GM23338 (cell line): ENCODE results near the gene CRACR2A. TPM values are rescaled to one million over a fixed set of nuclear protein-coding genes. Genes with fewer than 3 reads are reported as not detected.

Experiments used
- ATAC-seq: fragments of 200-7000 bp; cut with Tn5 transposase; 3 replicates; pipeline ENCODE4 v1.9.1; 2020
- DNase-seq: peaks from one replicate; pipeline ENCODE4 v3.0.0-alpha.2; 2015; ENCODE audit warnings: low spot score
- H2AFZ ChIP-seq: fragments of 200-600 bp; sonication (generic); 2 replicates; pipeline ENCODE4 v1.8.0; 2016; ENCODE audit warnings: antibody characterized with exemption, mild to moderate bottlenecking, moderate library complexity
- H3F3A ChIP-seq: fragments of 200-600 bp; sonication (generic); replicated peaks from 2 replicates; pipeline ENCODE4 v1.8.0; 2017; ENCODE audit warnings: antibody characterized with exemption, mixed run types, low read depth
- H3K27ac ChIP-seq: fragments of 200-600 bp; sonication (generic); 2 replicates; pipeline ENCODE4 v1.6.1; 2016; ENCODE audit warnings: low read depth
- H3K27me3 ChIP-seq: fragments of 200-600 bp; sonication (generic); 2 replicates; pipeline ENCODE4 v1.8.0; 2016; ENCODE audit warnings: mild to moderate bottlenecking, mixed run types, moderate library complexity; ENCODE audit not compliant: insufficient read depth
- H3K36me3 ChIP-seq: fragments of 200-600 bp; sonication (generic); 2 replicates; pipeline ENCODE4 v1.8.0; 2016; ENCODE audit warnings: mild to moderate bottlenecking; ENCODE audit not compliant: insufficient read depth
- H3K4me1 ChIP-seq: fragments of 200-600 bp; sonication (generic); 2 replicates; pipeline ENCODE4 v1.8.0; 2016; ENCODE audit warnings: mild to moderate bottlenecking, moderate library complexity; ENCODE audit not compliant: insufficient read depth
- H3K4me2 ChIP-seq: fragments of 200-600 bp; sonication (generic); 2 replicates; pipeline ENCODE4 v1.7.1; 2017; ENCODE audit warnings: mixed run types
- H3K4me3 ChIP-seq: fragments of 200-600 bp; sonication (generic); 2 replicates; pipeline ENCODE4 v1.6.1; 2016; ENCODE audit warnings: mixed run types
- H3K79me2 ChIP-seq: fragments of 200-600 bp; sonication (generic); replicated peaks from 2 replicates; pipeline ENCODE4 v1.8.0; 2017; ENCODE audit warnings: mild to moderate bottlenecking; ENCODE audit not compliant: insufficient read depth
- H3K9me2 ChIP-seq: fragments of 200-600 bp; sonication (generic); 2 replicates; pipeline ENCODE4 v1.8.0; 2017; ENCODE audit not compliant: insufficient read depth
- H4K20me1 ChIP-seq: fragments of 200-600 bp; sonication (generic); replicated peaks from 2 replicates; pipeline ENCODE4 v1.8.0; 2017; ENCODE audit warnings: mild to moderate bottlenecking; ENCODE audit not compliant: insufficient read depth
- H3K27ac Mint-ChIP-seq: 2 replicates; pipeline ENCODE4 v1.8.0; 2020; ENCODE audit warnings: inconsistent platforms, mild to moderate bottlenecking, moderate library complexity, mixed read lengths
- H3K27me3 Mint-ChIP-seq: 3 replicates; pipeline ENCODE4 v1.8.0; 2022; ENCODE audit warnings: low read depth, mild to moderate bottlenecking, moderate library complexity, mixed read lengths, inconsistent platforms; ENCODE audit not compliant: insufficient read depth, poor library complexity
- H3K36me3 Mint-ChIP-seq: 3 replicates; pipeline ENCODE4 v1.8.0; 2021; ENCODE audit warnings: low read depth, mild to moderate bottlenecking, inconsistent platforms, moderate library complexity, mixed read lengths
- H3K4me1 Mint-ChIP-seq: 3 replicates; pipeline ENCODE4 v1.8.0; 2020; ENCODE audit warnings: mild to moderate bottlenecking, inconsistent platforms, mixed read lengths
- H3K4me3 Mint-ChIP-seq: 3 replicates; pipeline ENCODE4 v1.8.0; 2021; ENCODE audit warnings: moderate library complexity, mild to moderate bottlenecking, inconsistent platforms, mixed read lengths
- H3K9me3 Mint-ChIP-seq: 3 replicates; pipeline ENCODE4 v1.8.0; 2020; ENCODE audit warnings: moderate library complexity, mild to moderate bottlenecking, inconsistent platforms, mixed read lengths
- CREB1 ChIP-seq: fragments of 250-450 bp; sonication (Bioruptor Pico); IDR thresholded peaks from 2 replicates; pipeline ENCODE4 v1.5.0; 2020; ENCODE audit warnings: low read depth, mild to moderate bottlenecking, moderate library complexity
- EZH2 ChIP-seq: fragments of 200-600 bp; sonication (generic); IDR thresholded peaks from one replicate; pipeline ENCODE4 v1.8.0; 2017; ENCODE audit warnings: antibody characterized with exemption, mild to moderate bottlenecking, low read depth; ENCODE audit not compliant: unreplicated experiment
- EZH2phosphoT487 ChIP-seq: fragments of 200-600 bp; sonication (generic); IDR thresholded peaks from one replicate; pipeline ENCODE4 v1.8.1; 2018; ENCODE audit warnings: antibody characterized with exemption; ENCODE audit not compliant: unreplicated experiment
- JUNB ChIP-seq: IDR thresholded peaks from one replicate; pipeline ENCODE4 v1.6.1; 2016; ENCODE audit warnings: antibody characterized with exemption; ENCODE audit not compliant: unreplicated experiment
- NANOG ChIP-seq: IDR thresholded peaks from 2 replicates; pipeline ENCODE4 v1.6.1; 2016; ENCODE audit warnings: antibody characterized with exemption, borderline replicate concordance
- POLR2AphosphoS5 ChIP-seq: IDR thresholded peaks from 2 replicates; pipeline ENCODE4 v1.6.1; 2016; ENCODE audit warnings: antibody characterized with exemption, low read depth
- STAT1 ChIP-seq: IDR thresholded peaks from one replicate; pipeline ENCODE4 v1.6.1; 2016; ENCODE audit warnings: antibody characterized with exemption; ENCODE audit not compliant: unreplicated experiment
- ZNF114 ChIP-seq: fragments of 250-450 bp; sonication (Bioruptor Pico); IDR thresholded peaks from 2 replicates; pipeline ENCODE4 v1.5.0; 2020; ENCODE audit warnings: mild to moderate bottlenecking, moderate library complexity
- ZNF331 ChIP-seq: fragments of 250-450 bp; sonication (Bioruptor Pico); IDR thresholded peaks from 2 replicates; pipeline ENCODE4 v1.5.0; 2020; ENCODE audit warnings: low read depth, mild to moderate bottlenecking, moderate library complexity
- polyA plus RNA-seq: library from polyadenylated mRNA; unstranded; fragments of >200 nt; fragmentation: Nextera tagmentation; extraction: Ambion mirVana; gene quantifications from 2 replicates; pipeline ENCODE4 v1.2.1, GENCODE V29; 2016
- total RNA-seq: library from RNA; depleted of rRNA; stranded (reverse); fragments of >200 nt; shearing (Covaris generic); gene quantifications from 2 replicates; pipeline ENCODE4 v1.2.3, GENCODE V29; 2014
- TF ChIP-seq, protein P1 (sequence below): fragments of 250-450 bp; sonication (Bioruptor Pico); IDR thresholded peaks from 2 replicates; pipeline ENCODE4 v1.5.0; 2020; ENCODE audit warnings: mild to moderate bottlenecking, moderate library complexity
- TF ChIP-seq, protein P2 (sequence below): IDR thresholded peaks from 2 replicates; pipeline ENCODE4 v1.6.1; 2016; ENCODE audit warnings: antibody characterized with exemption
- TF ChIP-seq, protein P3 (sequence below): IDR thresholded peaks from one replicate; pipeline ENCODE4 v1.6.1; 2018; ENCODE audit warnings: antibody characterized with exemption; ENCODE audit not compliant: unreplicated experiment
- TF ChIP-seq, protein P4 (sequence below), 2 experiments: fragments of 200-600 bp in 1 of 2; sonication (generic) in 1 of 2; conservative IDR thresholded peaks; 2 replicates each; pipeline versions ENCODE4 v1.5.1 to v1.6.1; 2016 to 2017; ENCODE audit warnings: antibody characterized with exemption in 2 of 2, low read depth in 2 of 2, mild to moderate bottlenecking in 2 of 2, moderate library complexity in 1 of 2

The CRACR2A gene
- total and polyA plus RNA-seq, 2 experiments from 2014 or later, result 1.5 to 3.0 TPM

DNA sequence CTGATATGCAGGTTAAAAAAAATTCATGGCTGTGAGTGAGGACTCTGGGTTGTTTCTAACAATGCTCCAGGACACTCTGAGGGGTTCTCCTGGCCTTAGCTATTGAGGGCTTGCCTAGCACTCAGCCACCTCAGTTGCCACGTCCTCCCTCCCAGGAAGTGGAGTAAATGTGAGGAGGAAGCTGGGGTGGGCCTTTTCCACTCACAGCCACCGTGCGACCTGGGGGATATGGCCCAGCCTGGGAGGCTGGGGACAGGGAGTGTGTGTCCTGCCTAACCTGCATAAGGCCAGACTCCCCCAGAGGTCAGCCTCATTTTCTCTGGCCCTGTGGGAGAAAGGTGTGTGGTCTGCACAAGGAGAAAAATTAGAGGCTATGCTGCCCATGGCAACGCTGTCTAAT is 83.3 kb downstream of the CRACR2A start:
- Histone ChIP-seq H3K4me1 (no peaks in the 10 kb centered on the region), H3K27me3 (no peaks in the 10 kb centered on the region), H2AFZ (no peak overlapping the region), H3K79me2 (no peaks in the 10 kb centered on the region), H3K9me2 (no peaks in the 10 kb centered on the region), H3K36me3 (no peaks in the 10 kb centered on the region), H3K4me3 (no peak overlapping the region), H3K4me2 (no peak overlapping the region), H3K27ac (no peak overlapping the region), H4K20me1 (no peaks in the 10 kb centered on the region), H3F3A (no peaks in the 10 kb centered on the region)
- DNase-seq (no peak), ATAC-seq (no peak)
- H3K36me3 Mint-ChIP-seq, result no peaks in the 10 kb centered on the region
- H3K9me3 Mint-ChIP-seq, result no peaks in the 10 kb centered on the region
- H3K27me3 Mint-ChIP-seq, result peaks cover 4% of the 10 kb centered on the region
- H3K4me3 Mint-ChIP-seq, result no peak overlapping the region
- peaks cover 10% of the 10 kb centered on the region; the same call in 1 of the 3 replicates for H3K4me1 Mint-ChIP-seq
- H3K27ac Mint-ChIP-seq, result no peak overlapping the region
- TF ChIP-seq NANOG, result no peak
- TF ChIP-seq, protein P1, sequence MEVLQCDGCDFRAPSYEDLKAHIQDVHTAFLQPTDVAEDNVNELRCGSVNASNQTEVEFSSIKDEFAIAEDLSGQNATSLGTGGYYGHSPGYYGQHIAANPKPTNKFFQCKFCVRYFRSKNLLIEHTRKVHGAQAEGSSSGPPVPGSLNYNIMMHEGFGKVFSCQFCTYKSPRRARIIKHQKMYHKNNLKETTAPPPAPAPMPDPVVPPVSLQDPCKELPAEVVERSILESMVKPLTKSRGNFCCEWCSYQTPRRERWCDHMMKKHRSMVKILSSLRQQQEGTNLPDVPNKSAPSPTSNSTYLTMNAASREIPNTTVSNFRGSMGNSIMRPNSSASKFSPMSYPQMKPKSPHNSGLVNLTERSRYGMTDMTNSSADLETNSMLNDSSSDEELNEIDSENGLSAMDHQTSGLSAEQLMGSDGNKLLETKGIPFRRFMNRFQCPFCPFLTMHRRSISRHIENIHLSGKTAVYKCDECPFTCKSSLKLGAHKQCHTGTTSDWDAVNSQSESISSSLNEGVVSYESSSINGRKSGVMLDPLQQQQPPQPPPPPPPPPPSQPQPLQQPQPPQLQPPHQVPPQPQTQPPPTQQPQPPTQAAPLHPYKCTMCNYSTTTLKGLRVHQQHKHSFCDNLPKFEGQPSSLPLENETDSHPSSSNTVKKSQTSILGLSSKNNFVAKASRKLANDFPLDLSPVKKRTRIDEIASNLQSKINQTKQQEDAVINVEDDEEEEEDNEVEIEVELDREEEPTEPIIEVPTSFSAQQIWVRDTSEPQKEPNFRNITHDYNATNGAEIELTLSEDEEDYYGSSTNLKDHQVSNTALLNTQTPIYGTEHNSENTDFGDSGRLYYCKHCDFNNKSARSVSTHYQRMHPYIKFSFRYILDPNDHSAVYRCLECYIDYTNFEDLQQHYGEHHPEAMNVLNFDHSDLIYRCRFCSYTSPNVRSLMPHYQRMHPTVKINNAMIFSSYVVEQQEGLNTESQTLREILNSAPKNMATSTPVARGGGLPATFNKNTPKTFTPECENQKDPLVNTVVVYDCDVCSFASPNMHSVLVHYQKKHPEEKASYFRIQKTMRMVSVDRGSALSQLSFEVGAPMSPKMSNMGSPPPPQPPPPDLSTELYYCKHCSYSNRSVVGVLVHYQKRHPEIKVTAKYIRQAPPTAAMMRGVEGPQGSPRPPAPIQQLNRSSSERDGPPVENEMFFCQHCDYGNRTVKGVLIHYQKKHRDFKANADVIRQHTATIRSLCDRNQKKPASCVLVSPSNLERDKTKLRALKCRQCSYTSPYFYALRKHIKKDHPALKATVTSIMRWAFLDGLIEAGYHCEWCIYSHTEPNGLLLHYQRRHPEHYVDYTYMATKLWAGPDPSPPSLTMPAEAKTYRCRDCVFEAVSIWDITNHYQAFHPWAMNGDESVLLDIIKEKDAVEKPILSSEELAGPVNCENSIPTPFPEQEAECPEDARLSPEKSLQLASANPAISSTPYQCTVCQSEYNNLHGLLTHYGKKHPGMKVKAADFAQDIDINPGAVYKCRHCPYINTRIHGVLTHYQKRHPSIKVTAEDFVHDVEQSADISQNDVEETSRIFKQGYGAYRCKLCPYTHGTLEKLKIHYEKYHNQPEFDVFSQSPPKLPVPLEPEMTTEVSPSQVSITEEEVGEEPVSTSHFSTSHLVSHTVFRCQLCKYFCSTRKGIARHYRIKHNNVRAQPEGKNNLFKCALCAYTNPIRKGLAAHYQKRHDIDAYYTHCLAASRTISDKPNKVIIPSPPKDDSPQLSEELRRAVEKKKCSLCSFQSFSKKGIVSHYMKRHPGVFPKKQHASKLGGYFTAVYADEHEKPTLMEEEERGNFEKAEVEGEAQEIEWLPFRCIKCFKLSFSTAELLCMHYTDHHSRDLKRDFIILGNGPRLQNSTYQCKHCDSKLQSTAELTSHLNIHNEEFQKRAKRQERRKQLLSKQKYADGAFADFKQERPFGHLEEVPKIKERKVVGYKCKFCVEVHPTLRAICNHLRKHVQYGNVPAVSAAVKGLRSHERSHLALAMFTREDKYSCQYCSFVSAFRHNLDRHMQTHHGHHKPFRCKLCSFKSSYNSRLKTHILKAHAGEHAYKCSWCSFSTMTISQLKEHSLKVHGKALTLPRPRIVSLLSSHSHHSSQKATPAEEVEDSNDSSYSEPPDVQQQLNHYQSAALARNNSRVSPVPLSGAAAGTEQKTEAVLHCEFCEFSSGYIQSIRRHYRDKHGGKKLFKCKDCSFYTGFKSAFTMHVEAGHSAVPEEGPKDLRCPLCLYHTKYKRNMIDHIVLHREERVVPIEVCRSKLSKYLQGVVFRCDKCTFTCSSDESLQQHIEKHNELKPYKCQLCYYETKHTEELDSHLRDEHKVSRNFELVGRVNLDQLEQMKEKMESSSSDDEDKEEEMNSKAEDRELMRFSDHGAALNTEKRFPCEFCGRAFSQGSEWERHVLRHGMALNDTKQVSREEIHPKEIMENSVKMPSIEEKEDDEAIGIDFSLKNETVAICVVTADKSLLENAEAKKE (CRISPR knock-in tag), result no peak
- TF ChIP-seq EZH2, result no peak
- TF ChIP-seq EZH2phosphoT487, result no peak
- TF ChIP-seq, protein P2, sequence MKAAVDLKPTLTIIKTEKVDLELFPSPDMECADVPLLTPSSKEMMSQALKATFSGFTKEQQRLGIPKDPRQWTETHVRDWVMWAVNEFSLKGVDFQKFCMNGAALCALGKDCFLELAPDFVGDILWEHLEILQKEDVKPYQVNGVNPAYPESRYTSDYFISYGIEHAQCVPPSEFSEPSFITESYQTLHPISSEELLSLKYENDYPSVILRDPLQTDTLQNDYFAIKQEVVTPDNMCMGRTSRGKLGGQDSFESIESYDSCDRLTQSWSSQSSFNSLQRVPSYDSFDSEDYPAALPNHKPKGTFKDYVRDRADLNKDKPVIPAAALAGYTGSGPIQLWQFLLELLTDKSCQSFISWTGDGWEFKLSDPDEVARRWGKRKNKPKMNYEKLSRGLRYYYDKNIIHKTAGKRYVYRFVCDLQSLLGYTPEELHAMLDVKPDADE, result no peak
- TF ChIP-seq, protein P3, sequence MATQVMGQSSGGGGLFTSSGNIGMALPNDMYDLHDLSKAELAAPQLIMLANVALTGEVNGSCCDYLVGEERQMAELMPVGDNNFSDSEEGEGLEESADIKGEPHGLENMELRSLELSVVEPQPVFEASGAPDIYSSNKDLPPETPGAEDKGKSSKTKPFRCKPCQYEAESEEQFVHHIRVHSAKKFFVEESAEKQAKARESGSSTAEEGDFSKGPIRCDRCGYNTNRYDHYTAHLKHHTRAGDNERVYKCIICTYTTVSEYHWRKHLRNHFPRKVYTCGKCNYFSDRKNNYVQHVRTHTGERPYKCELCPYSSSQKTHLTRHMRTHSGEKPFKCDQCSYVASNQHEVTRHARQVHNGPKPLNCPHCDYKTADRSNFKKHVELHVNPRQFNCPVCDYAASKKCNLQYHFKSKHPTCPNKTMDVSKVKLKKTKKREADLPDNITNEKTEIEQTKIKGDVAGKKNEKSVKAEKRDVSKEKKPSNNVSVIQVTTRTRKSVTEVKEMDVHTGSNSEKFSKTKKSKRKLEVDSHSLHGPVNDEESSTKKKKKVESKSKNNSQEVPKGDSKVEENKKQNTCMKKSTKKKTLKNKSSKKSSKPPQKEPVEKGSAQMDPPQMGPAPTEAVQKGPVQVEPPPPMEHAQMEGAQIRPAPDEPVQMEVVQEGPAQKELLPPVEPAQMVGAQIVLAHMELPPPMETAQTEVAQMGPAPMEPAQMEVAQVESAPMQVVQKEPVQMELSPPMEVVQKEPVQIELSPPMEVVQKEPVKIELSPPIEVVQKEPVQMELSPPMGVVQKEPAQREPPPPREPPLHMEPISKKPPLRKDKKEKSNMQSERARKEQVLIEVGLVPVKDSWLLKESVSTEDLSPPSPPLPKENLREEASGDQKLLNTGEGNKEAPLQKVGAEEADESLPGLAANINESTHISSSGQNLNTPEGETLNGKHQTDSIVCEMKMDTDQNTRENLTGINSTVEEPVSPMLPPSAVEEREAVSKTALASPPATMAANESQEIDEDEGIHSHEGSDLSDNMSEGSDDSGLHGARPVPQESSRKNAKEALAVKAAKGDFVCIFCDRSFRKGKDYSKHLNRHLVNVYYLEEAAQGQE, result no peak
- TF ChIP-seq, protein P4, sequence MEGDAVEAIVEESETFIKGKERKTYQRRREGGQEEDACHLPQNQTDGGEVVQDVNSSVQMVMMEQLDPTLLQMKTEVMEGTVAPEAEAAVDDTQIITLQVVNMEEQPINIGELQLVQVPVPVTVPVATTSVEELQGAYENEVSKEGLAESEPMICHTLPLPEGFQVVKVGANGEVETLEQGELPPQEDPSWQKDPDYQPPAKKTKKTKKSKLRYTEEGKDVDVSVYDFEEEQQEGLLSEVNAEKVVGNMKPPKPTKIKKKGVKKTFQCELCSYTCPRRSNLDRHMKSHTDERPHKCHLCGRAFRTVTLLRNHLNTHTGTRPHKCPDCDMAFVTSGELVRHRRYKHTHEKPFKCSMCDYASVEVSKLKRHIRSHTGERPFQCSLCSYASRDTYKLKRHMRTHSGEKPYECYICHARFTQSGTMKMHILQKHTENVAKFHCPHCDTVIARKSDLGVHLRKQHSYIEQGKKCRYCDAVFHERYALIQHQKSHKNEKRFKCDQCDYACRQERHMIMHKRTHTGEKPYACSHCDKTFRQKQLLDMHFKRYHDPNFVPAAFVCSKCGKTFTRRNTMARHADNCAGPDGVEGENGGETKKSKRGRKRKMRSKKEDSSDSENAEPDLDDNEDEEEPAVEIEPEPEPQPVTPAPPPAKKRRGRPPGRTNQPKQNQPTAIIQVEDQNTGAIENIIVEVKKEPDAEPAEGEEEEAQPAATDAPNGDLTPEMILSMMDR (conservative IDR thresholded peaks at IDR 0.05; ENCODE audit: low read depth in 2 of 2), result no peak
- TF ChIP-seq POLR2AphosphoS5, result no peak
- TF ChIP-seq ZNF114 (CRISPR knock-in tag), result no peak
- no peak for TF ChIP-seq CREB1 (CRISPR knock-in tag)
- no peak for TF ChIP-seq STAT1
- TF ChIP-seq ZNF331 (CRISPR knock-in tag), result no peak
- no peak for TF ChIP-seq JUNB
